Astrocyte (in vitro differentiated cells and primary cell): ENCODE results near the gene SLC25A48. TPM values are rescaled to one million over a fixed set of nuclear protein-coding genes. Genes with fewer than 3 reads are reported as not detected.

ENCODE experiments used
- DNase-seq: peaks from one replicate; pipeline ENCODE4 v3.0.0-alpha.2; 2010; ENCODE audit warnings: low read depth
- FAIRE-seq: peaks from 2 replicates; lab custom pipeline; 2011; peaks lifted over from hg19 to GRCh38; lab: Jason Lieb, UNC
- H2AFZ ChIP-seq: 2 replicates; pipeline ENCODE4 v1.6.0; 2012; ENCODE audit warnings: low read depth, low read length, inconsistent platforms
- H3K27ac ChIP-seq: 2 replicates; pipeline ENCODE4 v1.5.1; 2011; ENCODE audit warnings: low read depth, low read length, inconsistent platforms
- H3K27me3 ChIP-seq: 2 replicates; pipeline ENCODE4 v1.6.0; 2011; ENCODE audit warnings: low read length, inconsistent platforms; ENCODE audit not compliant: insufficient read depth
- H3K36me3 ChIP-seq: 2 replicates; pipeline ENCODE4 v1.5.1; 2011; ENCODE audit warnings: low read length, inconsistent platforms; ENCODE audit not compliant: insufficient read depth
- H3K4me1 ChIP-seq: 2 replicates; pipeline ENCODE4 v1.5.1; 2011; ENCODE audit warnings: low read length, inconsistent platforms; ENCODE audit not compliant: insufficient read depth
- H3K4me2 ChIP-seq: 2 replicates; pipeline ENCODE4 v1.6.0; 2012; ENCODE audit warnings: low read length, inconsistent platforms
- H3K4me3 ChIP-seq: 2 replicates; pipeline ENCODE4 v1.5.1; 2011; ENCODE audit warnings: low read depth, mild to moderate bottlenecking, low read length, inconsistent platforms; ENCODE audit not compliant: insufficient read depth
- H3K79me2 ChIP-seq: 2 replicates; pipeline ENCODE4 v1.6.0; 2012; ENCODE audit warnings: mild to moderate bottlenecking, low read length, inconsistent platforms; ENCODE audit not compliant: insufficient read depth
- H3K9ac ChIP-seq: 2 replicates; pipeline ENCODE4 v1.6.0; 2012; ENCODE audit warnings: mild to moderate bottlenecking, low read length, inconsistent platforms
- H3K9me3 ChIP-seq: 2 replicates; pipeline ENCODE4 v1.5.1; 2012; ENCODE audit warnings: low read depth, mild to moderate bottlenecking, low read length, inconsistent platforms; ENCODE audit not compliant: insufficient read depth
- H4K20me1 ChIP-seq: 2 replicates; pipeline ENCODE4 v1.6.0; 2012; ENCODE audit warnings: low read length, inconsistent platforms; ENCODE audit not compliant: insufficient read depth
- H3K27ac Mint-ChIP-seq: one replicate; pipeline ENCODE4 v1.8.0; 2021; ENCODE audit warnings: mild to moderate bottlenecking, mixed read lengths; ENCODE audit not compliant: unreplicated experiment
- H3K27me3 Mint-ChIP-seq: one replicate; pipeline ENCODE4 v1.8.0; 2021; ENCODE audit warnings: low read depth, mixed read lengths; ENCODE audit not compliant: unreplicated experiment
- H3K36me3 Mint-ChIP-seq: one replicate; pipeline ENCODE4 v1.8.0; 2021; ENCODE audit warnings: low read depth, mixed read lengths; ENCODE audit not compliant: unreplicated experiment
- H3K4me1 Mint-ChIP-seq: one replicate; pipeline ENCODE4 v1.8.0; 2021; ENCODE audit warnings: low read depth, mixed read lengths; ENCODE audit not compliant: unreplicated experiment
- H3K4me3 Mint-ChIP-seq: one replicate; pipeline ENCODE4 v1.8.0; 2021; ENCODE audit warnings: mild to moderate bottlenecking, moderate library complexity, mixed read lengths; ENCODE audit not compliant: unreplicated experiment
- H3K9me3 Mint-ChIP-seq: one replicate; pipeline ENCODE4 v1.8.0; 2021; ENCODE audit warnings: mild to moderate bottlenecking, mixed read lengths; ENCODE audit not compliant: unreplicated experiment
- CTCF ChIP-seq: IDR thresholded peaks from 2 replicates; pipeline ENCODE4 v1.5.1; 2011; ENCODE audit warnings: low read depth, mild to moderate bottlenecking, inconsistent platforms, low read length, moderate library complexity; ENCODE audit not compliant: insufficient read depth
- EZH2 ChIP-seq: IDR thresholded peaks from 2 replicates; pipeline ENCODE4 v1.6.1; 2012; ENCODE audit warnings: mild to moderate bottlenecking, low read length, inconsistent platforms; ENCODE audit not compliant: insufficient read depth
- total RNA-seq: library from RNA; stranded (reverse); gene quantifications from 2 replicates; pipeline ENCODE4 v1.2.1, GENCODE V29; 2021

SLC25A48 gene
- total RNA-seq, 1 donor from 2014 or later, result not detected

GRCh38 chr5:135862744-135863143, 28.3 kb downstream of the SLC25A48 start:
- H3K4me1 Mint-ChIP-seq, result no peaks in the 10 kb centered on the region
- H3K79me2 ChIP-seq, result no peaks in the 10 kb centered on the region
- H3K9me3 Mint-ChIP-seq, result peaks cover 7% of the 10 kb centered on the region
- no peaks in the 10 kb centered on the region for H3K36me3 Mint-ChIP-seq
- H3K9ac ChIP-seq, result no peak overlapping the region
- H3K27me3 ChIP-seq, result peaks cover 12% of the 10 kb centered on the region
- no peaks in the 10 kb centered on the region for H3K9me3 ChIP-seq
- peaks cover 51% of the 10 kb centered on the region for H3K27me3 Mint-ChIP-seq
- H3K4me2 ChIP-seq, result no peak overlapping the region
- FAIRE-seq, result no peak
- no peak overlapping the region for H2AFZ ChIP-seq
- no peaks in the 10 kb centered on the region for H3K4me1 ChIP-seq
- no peak overlapping the region for H3K4me3 Mint-ChIP-seq
- no peaks in the 10 kb centered on the region for H4K20me1 ChIP-seq
- no peak overlapping the region for H3K4me3 ChIP-seq
- H3K27ac Mint-ChIP-seq, result peak overlapping the region; percentile 63
- TF ChIP-seq CTCF (no peak), EZH2 (no peak)
- no peak for DNase-seq
- H3K27ac ChIP-seq, result no peak overlapping the region
- H3K36me3 ChIP-seq, result no peaks in the 10 kb centered on the region

GRCh38 chr5:135864503-135865435, 30.3 kb downstream of the SLC25A48 start:
- no peaks in the 10 kb centered on the region for H3K36me3 ChIP-seq
- Mint-ChIP-seq H3K27me3 (peaks cover 39% of the 10 kb centered on the region), H3K36me3 (no peaks in the 10 kb centered on the region), H3K9me3 (peaks cover 3% of the 10 kb centered on the region), H3K4me1 (no peaks in the 10 kb centered on the region), H3K27ac (no peak overlapping the region), H3K4me3 (no peak overlapping the region)
- H3K27me3 ChIP-seq, result peaks cover 10% of the 10 kb centered on the region
- H4K20me1 ChIP-seq, result no peaks in the 10 kb centered on the region
- DNase-seq (no peak), FAIRE-seq (no peak)
- no peaks in the 10 kb centered on the region for H3K4me1 ChIP-seq
- no peak overlapping the region for H2AFZ ChIP-seq
- H3K4me2 ChIP-seq, result no peak overlapping the region
- no peak overlapping the region for H3K27ac ChIP-seq
- no peaks in the 10 kb centered on the region for H3K9me3 ChIP-seq
- TF ChIP-seq EZH2, result no peak
- no peak for TF ChIP-seq CTCF
- no peak overlapping the region for H3K4me3 ChIP-seq
- no peak overlapping the region for H3K9ac ChIP-seq
- H3K79me2 ChIP-seq, result no peaks in the 10 kb centered on the region

- FAIRE-seq, result no peak
Observed at GRCh38 chr5:135866016-135866415, 31.6 kb downstream of the SLC25A48 start.

More at GRCh38 chr5:135866016-135866415, 31.6 kb downstream of the SLC25A48 start:
- no peak overlapping the region for H3K27ac Mint-ChIP-seq
- Histone ChIP-seq H3K36me3 (no peaks in the 10 kb centered on the region), H4K20me1 (no peaks in the 10 kb centered on the region), H3K4me3 (no peak overlapping the region), H3K79me2 (no peaks in the 10 kb centered on the region), H3K4me1 (no peaks in the 10 kb centered on the region), H3K27me3 (peaks cover 17% of the 10 kb centered on the region), H3K27ac (no peak overlapping the region), H2AFZ (no peak overlapping the region), H3K9me3 (no peaks in the 10 kb centered on the region), H3K4me2 (no peak overlapping the region), H3K9ac (no peak overlapping the region)
- TF ChIP-seq CTCF (no peak), EZH2 (no peak)
- DNase-seq, result no peak
- no peaks in the 10 kb centered on the region for H3K4me1 Mint-ChIP-seq
- H3K36me3 Mint-ChIP-seq, result no peaks in the 10 kb centered on the region
- H3K4me3 Mint-ChIP-seq, result no peak overlapping the region
- H3K27me3 Mint-ChIP-seq, result peaks cover 39% of the 10 kb centered on the region
- H3K9me3 Mint-ChIP-seq, result peaks cover 3% of the 10 kb centered on the region
